HG02840 (cell line): ENCODE results near the gene MLLT10.

Source experiments
- ATAC-seq: cut with Tn5 transposase; IDR thresholded peaks from one replicate; pipeline ENCODE4 v1.9.1; 2021; ENCODE audit warnings: mild to moderate bottlenecking, moderate library complexity, moderate number of reproducible peaks; ENCODE audit not compliant: unreplicated experiment, low FRiP score

MLLT10 gene

GRCh38 chr10:21500578-21500910 lies 33.5 kb upstream of the MLLT10 start:
- ATAC-seq = no peak

- no peak for ATAC-seq
These were observed 32.9 kb upstream of the MLLT10 start for GRCh38 chr10:21501091-21501490.

- no peak for ATAC-seq
These were observed 32.2 kb upstream of the MLLT10 start for GRCh38 chr10:21501731-21502347.

GRCh38 chr10:21502348-21502740 lies 31.7 kb upstream of the MLLT10 start:
- no peak for ATAC-seq

GRCh38 chr10:21503542-21503941 lies 30.5 kb upstream of the MLLT10 start:
- no peak for ATAC-seq

GRCh38 chr10:21505711-21506278 lies 28.2 kb upstream of the MLLT10 start:
- no peak for ATAC-seq

- no peak for ATAC-seq
These were observed 27.7 kb upstream of the MLLT10 start for GRCh38 chr10:21506351-21506750.

GRCh38 chr10:21507150-21507549 lies 26.9 kb upstream of the MLLT10 start:
- ATAC-seq = no peak

- no peak for ATAC-seq
These were observed 25.2 kb upstream of the MLLT10 start for GRCh38 chr10:21508706-21509331.

- no peak for ATAC-seq
These were observed 24.4 kb upstream of the MLLT10 start for GRCh38 chr10:21509341-21510240.

- ATAC-seq = no peak
These were observed 23.6 kb upstream of the MLLT10 start for GRCh38 chr10:21510241-21511094.

- ATAC-seq = no peak
These were observed 22.9 kb upstream of the MLLT10 start for GRCh38 chr10:21511095-21511570.

GRCh38 chr10:21511946-21512572 lies 22.0 kb upstream of the MLLT10 start:
- no peak for ATAC-seq

GRCh38 chr10:21512573-21513404 lies 21.2 kb upstream of the MLLT10 start:
- ATAC-seq = no peak

GRCh38 chr10:21513405-21513788 lies 20.6 kb upstream of the MLLT10 start:
- ATAC-seq = no peak

GRCh38 chr10:21514129-21514817 lies 19.8 kb upstream of the MLLT10 start:
- no peak for ATAC-seq

- no peak for ATAC-seq
These were observed 19.1 kb upstream of the MLLT10 start for GRCh38 chr10:21514818-21515351.
